ENCODE data around the gene VAMP7.
"Not testable (repeated sequence)": the region's sequence is repeated elsewhere in the genome, so short reads cannot be mapped to it uniquely, and the experiment has no call there.

Gene VAMP7

GRCh38 chrX:155923200-155923599 is 42.1 kb downstream of the VAMP7 start:
- DNase-seq: no peak

- DNase-seq: not testable (repeated sequence)
Measured at GRCh38 chrX:155930852-155931618, 49.9 kb downstream of the VAMP7 start.

DNA sequence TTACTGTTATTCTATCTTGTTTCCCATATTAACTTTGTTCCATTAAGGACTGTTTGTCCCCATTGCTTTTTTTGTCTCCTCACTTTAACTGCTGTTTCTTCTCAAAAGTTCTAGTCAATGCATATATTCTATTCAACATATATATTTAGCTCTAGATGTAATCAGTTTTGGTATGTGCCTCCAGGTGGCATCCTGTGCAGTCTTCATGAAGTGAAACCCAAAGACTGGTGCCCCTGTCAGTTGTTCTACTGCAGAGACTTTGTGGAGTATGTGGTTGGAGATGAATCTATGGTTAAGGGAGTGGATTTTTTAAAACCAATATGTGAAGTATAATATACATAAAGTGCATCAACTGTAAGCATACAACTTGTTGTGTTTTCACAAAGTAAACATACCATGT is 57.0 kb downstream of the VAMP7 start:
- no peak for DNase-seq

- no peak for DNase-seq
Measured at GRCh38 chrX:155949098-155949497, 68.0 kb downstream of the VAMP7 start.

GRCh38 chrX:155951237-155951789 is 70.2 kb downstream of the VAMP7 start:
- DNase-seq: no peak

DNA sequence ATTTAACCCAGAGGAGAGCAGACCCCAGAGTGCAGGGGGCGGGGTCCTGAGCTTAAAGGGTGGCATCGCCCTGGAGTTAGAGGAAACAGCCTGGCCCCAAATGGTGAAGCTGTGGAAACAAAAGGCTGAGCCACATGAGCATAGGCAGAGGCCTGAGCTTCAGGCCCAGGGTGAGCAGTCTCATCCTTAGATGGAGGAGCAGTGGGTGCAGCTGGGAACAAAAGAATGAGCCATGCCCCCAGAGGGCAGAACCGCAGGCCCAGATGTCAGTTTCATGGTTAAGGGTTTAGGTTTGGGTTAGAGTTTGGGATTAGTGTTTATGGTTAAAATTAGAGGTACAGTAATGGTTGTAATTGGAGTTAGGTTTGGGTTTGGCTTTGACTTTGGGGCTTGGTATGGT is 71.9 kb downstream of the VAMP7 start:
- DNase-seq: no peak

DNA sequence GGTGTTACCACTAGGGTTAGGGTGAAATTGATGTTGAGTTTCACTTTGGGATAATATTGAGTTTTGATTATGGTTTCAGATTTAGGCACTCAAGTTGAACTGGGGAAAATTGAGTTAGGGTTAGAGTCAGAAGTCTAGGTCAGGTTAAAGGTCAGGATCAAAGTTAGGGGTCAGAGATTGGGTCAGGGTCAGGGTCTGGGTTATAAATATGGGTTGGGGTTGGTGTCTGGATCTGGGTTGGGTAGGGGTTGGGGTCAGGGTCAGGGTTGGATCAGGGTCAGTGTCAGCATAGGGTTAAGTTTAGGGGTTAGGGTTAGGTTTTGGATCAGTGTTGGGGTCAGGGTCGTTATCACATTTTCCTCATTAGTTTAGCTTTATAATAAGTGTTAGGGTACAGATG is 73.6 kb downstream of the VAMP7 start:
- DNase-seq: no peak

DNA sequence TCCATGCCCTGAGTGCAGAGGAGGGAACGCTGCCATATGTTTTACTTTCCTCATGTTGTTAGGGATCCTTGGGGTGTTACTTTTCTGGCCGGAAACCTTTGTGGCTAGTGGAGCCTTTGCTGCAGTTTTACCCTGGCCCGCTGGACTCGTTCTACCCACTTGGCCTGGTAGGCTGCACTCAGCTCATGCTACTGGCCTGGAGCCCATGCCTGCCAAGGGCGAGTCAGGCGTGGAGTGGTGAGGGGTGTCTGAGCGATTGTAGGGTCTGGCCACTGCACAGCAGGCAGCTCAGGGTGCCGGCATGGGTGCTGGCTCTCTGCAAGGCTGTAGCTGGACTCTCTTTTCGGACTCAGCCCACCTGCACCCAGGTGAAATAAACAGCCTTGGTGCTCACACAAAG is 75.0 kb downstream of the VAMP7 start:
- DNase-seq: no peak

DNA sequence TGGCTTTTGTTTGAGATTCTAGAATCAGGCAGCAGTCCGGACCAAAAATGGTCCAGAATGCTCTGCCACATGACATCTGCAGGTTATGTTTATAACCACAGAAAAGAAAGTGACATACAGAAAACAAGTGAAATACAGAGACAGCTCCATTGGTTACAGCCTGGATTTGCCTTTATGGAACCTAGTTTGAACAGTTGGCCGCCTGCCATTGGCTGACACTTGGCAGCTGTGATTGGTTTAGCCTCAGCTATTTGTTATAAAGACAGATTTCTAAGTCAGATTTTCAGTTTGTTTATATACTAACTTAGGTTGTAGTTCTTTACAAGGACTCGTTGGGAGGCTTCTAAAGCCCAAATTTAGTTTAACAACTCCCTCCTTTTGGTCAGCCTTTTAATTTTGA is 75.5 kb downstream of the VAMP7 start:
- DNase-seq: no peak

DNA sequence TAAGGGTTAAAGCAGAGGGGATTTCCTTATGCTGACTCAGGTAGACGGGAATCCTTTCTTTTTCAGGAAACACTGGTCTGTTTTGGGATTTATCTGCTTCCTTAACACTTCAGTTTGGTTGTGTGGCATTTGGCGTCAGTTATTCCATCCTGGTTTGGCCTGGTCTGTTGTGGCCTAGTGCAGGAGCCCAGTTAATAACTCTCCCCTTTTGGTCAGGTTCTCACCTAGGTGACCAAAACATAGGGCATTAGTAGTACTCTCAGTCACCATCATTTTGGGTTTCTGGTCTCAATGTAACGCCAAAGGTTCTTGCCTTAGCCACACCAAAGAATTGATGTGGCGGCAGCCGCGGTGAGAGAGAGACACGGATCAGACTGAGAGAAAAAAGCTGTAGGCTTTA is 76.7 kb downstream of the VAMP7 start:
- DNase-seq: no peak

DNA sequence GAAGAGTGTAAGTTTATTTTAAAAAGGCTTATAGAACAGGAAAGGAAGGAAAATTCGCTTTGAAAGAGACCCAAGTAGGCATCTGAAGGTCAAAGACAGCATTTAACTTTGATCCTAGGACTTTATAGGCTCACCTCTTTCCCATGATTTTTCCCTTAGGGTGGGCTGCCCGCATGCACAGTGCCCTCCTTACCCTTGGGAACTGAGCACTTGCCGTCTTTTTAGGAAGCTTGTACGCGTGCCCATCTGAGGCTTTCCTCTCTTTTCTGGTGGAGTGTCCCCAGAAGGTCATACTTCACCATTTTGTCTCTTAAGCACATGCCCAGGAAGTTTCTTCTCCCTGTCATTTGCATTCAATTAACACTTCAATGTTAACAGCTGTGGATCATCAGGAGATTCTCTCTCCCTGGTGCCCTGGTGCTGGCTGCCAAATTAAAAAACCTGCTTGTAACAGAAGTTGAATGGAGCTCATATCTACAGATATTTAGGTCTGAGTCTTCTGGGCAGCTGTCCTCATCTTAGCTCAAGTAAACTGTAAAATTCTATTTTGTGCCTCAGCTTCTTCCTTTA is 78.0 kb downstream of the VAMP7 start:
- no peak for DNase-seq

DNA sequence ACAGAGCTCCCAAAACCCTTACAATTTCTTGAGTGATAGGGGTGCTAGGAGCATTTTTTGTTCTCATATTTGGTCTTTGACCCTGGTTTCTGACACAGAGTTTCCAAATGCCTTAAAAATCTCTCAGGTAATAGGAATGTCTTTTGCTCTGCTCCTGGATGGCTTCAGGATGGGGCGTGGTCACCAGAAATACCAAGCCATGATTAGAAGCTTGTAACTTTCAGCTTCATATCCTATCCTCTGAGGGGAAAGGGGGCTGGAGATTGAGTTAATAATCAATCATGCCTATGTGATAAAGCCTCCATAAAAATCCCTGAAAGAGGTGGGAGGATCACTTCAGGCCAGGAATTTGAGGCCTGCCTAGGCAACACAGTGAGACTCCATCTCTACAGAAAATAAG is 81.8 kb downstream of the VAMP7 start:
- no peak for DNase-seq

DNA sequence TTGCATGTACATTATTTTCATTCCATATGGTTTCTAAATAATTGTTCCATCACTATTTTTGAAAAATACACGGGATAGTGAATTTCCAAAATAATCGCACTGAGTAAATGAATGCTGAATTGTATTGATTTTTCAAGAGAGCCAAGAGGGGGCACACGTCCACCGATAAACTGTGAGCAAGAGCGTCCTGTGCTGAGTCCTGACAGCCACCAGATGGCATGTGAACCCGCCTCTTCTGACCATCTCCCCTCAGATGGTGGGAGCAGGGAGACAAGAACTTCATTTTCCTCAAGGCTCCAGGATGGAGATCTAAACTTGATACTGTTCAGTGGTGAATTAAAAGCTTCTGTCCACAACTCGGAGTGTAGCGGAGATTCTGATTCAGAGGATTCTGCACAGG is 85.7 kb downstream of the VAMP7 start:
- peak; percentile 28 for DNase-seq

GRCh38 chrX:155967653-155968325 is 86.6 kb downstream of the VAMP7 start:
- no peak for DNase-seq

GRCh38 chrX:155968326-155968661 is 87.1 kb downstream of the VAMP7 start:
- no peak for DNase-seq

- DNase-seq: no peak
Measured at GRCh38 chrX:155968791-155969190, 87.6 kb downstream of the VAMP7 start.

GRCh38 chrX:155971658-155972057 is 90.5 kb downstream of the VAMP7 start:
- not testable (repeated sequence) for DNase-seq

DNA sequence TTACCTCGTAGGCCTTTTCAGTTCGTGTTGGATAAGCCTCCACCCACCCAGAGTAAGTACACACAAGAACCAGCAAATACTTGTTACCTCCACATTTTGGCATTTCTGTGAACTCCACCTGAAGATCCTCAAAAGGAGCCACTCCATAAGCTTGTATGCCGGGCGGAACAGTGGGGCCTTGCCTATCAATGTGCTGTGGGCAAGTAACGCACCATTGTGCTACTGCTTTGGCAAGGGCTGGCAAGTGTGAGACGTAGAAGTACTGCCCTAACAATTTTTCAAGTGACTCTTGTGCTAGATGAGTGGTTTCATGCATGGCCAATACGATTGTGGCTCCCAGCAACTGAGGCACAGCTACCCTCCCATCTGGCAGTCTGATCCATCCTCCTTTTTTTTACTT is 91.1 kb downstream of the VAMP7 start:
- DNase-seq: not testable (repeated sequence)

DNA sequence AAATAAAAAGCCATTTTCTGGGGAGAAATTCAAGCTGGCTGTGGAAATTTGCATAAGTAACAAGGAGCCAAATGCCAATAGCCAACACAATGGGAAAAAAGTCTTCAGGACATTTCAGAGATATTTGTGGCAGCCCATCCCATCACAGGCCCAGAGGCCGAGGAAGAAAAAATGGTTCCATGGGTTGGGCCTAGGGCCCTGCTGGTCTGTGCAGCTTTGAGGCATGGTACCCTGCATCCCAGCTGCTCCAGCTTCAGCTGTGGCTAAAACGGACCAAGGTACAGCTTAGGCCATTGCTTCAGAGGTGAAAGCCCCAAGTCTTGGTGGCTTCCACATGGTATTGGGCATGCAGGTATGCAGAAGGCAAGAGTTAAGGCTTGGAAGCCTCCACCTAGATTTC is 102.2 kb downstream of the VAMP7 start:
- no peak for DNase-seq

- no peak for DNase-seq
Measured at GRCh38 chrX:155985208-155985607, 104.1 kb downstream of the VAMP7 start.

DNA sequence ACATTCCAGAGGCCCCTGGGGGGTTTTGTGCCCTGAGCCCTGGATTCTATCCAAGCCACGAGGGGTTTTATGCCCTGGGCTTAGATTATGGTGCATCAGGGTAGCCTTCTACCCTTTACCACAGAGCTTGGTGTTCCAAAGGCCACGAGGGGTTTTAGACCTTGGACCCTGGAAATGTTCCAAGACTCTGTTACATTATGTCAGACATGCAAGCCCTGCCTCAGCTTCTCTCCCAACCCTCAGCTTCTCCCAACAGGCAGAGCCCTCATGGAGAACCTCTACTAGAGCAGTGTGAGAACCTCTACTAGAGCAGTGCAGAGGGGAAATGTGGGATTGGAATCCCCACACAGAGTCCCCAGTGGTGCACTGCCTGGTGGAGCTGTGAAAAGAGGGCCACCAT is 105.8 kb downstream of the VAMP7 start:
- DNase-seq: not testable (repeated sequence)

- no peak for DNase-seq
Measured at GRCh38 chrX:155988859-155989258, 107.7 kb downstream of the VAMP7 start.

Measured in activated gamma-delta T cell treated with Interleukin-2 at 50 U/mL for 16 hours (primary cell).